Kidney epithelial cell (primary cell): ENCODE data around the gene LGALS7B. TPM values are rescaled to one million over a fixed set of nuclear protein-coding genes. Genes with fewer than 3 reads are reported as not detected.
"Not testable (repeated sequence)": the region's sequence is repeated elsewhere in the genome, so short reads cannot be mapped to it uniquely, and the experiment has no call there.

ENCODE experiments used
- DNase-seq: peaks from one replicate; pipeline ENCODE4 v3.0.0-alpha.2; 2010; ENCODE audit warnings: low read depth
- H3K27me3 ChIP-seq: 2 replicates; pipeline ENCODE4 v1.6.0; 2011; ENCODE audit warnings: low read length; ENCODE audit not compliant: control insufficient read depth, insufficient read depth
- H3K36me3 ChIP-seq: 2 replicates; pipeline ENCODE4 v1.5.1; 2011; ENCODE audit warnings: low read length; ENCODE audit not compliant: control insufficient read depth, insufficient read depth
- H3K4me3 ChIP-seq: 2 replicates; pipeline ENCODE4 v1.5.1; 2011; ENCODE audit warnings: low read depth, mild to moderate bottlenecking, control low read depth, low read length
- CTCF ChIP-seq: IDR thresholded peaks from 2 replicates; pipeline ENCODE4 v1.5.1; 2011; ENCODE audit warnings: mild to moderate bottlenecking, moderate library complexity, low read length, control low read depth, inconsistent platforms; ENCODE audit not compliant: insufficient read depth, poor library complexity, severe bottlenecking
- total RNA-seq: library from RNA; depleted of rRNA; stranded (reverse); fragments of >200 nt; gene quantifications from 2 replicates; pipeline ENCODE4 v1.2.3, GENCODE V29; 2015

The LGALS7B gene
- total RNA-seq, 1 donor from 2014 or later, result not detected

- Histone ChIP-seq H3K4me3 (no peak overlapping the region), H3K27me3 (no peaks in the 10 kb centered on the region), H3K36me3 (no peaks in the 10 kb centered on the region)
- no peak for TF ChIP-seq CTCF
- no peak for DNase-seq
These were observed 29.4 kb upstream of the LGALS7B start for GRCh38 chr19:38759590-38760003.

GRCh38 chr19:38760805-38761517 is 28.0 kb upstream of the LGALS7B start:
- H3K4me3 ChIP-seq, H3K36me3 ChIP-seq, H3K27me3 ChIP-seq, DNase-seq: not testable (repeated sequence)

- not testable (repeated sequence) for H3K36me3 ChIP-seq, H3K4me3 ChIP-seq, DNase-seq, H3K27me3 ChIP-seq
These were observed 27.1 kb upstream of the LGALS7B start for GRCh38 chr19:38761884-38762389.

GRCh38 chr19:38763795-38764220 is 25.2 kb upstream of the LGALS7B start:
- TF ChIP-seq CTCF, result no peak
- no peak overlapping the region for H3K4me3 ChIP-seq
- H3K27me3 ChIP-seq, result no peaks in the 10 kb centered on the region
- no peaks in the 10 kb centered on the region for H3K36me3 ChIP-seq
- DNase-seq, result no peak

- H3K27me3 ChIP-seq, result no peaks in the 10 kb centered on the region
- H3K4me3 ChIP-seq, result no peak overlapping the region
- no peaks in the 10 kb centered on the region for H3K36me3 ChIP-seq
- no peak for TF ChIP-seq CTCF
- DNase-seq, result no peak
These were observed 23.8 kb upstream of the LGALS7B start for GRCh38 chr19:38765214-38765613.

- no peak for TF ChIP-seq CTCF
These were observed 22.5 kb upstream of the LGALS7B start for GRCh38 chr19:38766276-38767047.

More at GRCh38 chr19:38766276-38767047, 22.5 kb upstream of the LGALS7B start:
- DNase-seq, result no peak
- H3K27me3 ChIP-seq, result no peaks in the 10 kb centered on the region
- H3K36me3 ChIP-seq, result no peaks in the 10 kb centered on the region
- H3K4me3 ChIP-seq, result no peak overlapping the region
